GM23248 (cell line): ENCODE measurements around the gene SLC8A1. TPM values are rescaled to one million over a fixed set of nuclear protein-coding genes. Genes with fewer than 3 reads are reported as not detected.

ENCODE experiments used
- DNase-seq: peaks from one replicate; pipeline ENCODE4 v3.0.0-alpha.2; 2015
- H2AFZ ChIP-seq: fragments of 200-600 bp; sonication (generic); 2 replicates; pipeline ENCODE4 v1.6.1; 2016; ENCODE audit warnings: antibody characterized with exemption
- H3F3A ChIP-seq: fragments of 200-600 bp; sonication (generic); 2 replicates; pipeline ENCODE4 v1.6.1; 2016; ENCODE audit warnings: mild to moderate bottlenecking, antibody characterized with exemption, mixed run types; ENCODE audit not compliant: insufficient read depth
- H3K27ac ChIP-seq: fragments of 200-600 bp; sonication (generic); 2 replicates; pipeline ENCODE4 v1.5.1; 2016; ENCODE audit warnings: mild to moderate bottlenecking
- H3K27me3 ChIP-seq: fragments of 200-600 bp; sonication (generic); replicated peaks from 2 replicates; pipeline ENCODE4 v1.6.1; 2016; ENCODE audit warnings: mild to moderate bottlenecking; ENCODE audit not compliant: insufficient read depth
- H3K36me3 ChIP-seq: fragments of 200-600 bp; sonication (generic); 2 replicates; pipeline ENCODE4 v1.6.1; 2016; ENCODE audit warnings: low read depth, mild to moderate bottlenecking
- H3K4me1 ChIP-seq: fragments of 200-600 bp; sonication (generic); 2 replicates; pipeline ENCODE4 v1.6.1; 2016; ENCODE audit warnings: mild to moderate bottlenecking; ENCODE audit not compliant: insufficient read depth
- H3K4me2 ChIP-seq: fragments of 200-600 bp; sonication (generic); one replicate; pipeline ENCODE4 v1.6.1; 2016; ENCODE audit warnings: mild to moderate bottlenecking; ENCODE audit not compliant: unreplicated experiment
- H3K4me3 ChIP-seq: fragments of 200-600 bp; sonication (generic); 2 replicates; pipeline ENCODE4 v1.5.1; 2016; ENCODE audit warnings: mild to moderate bottlenecking
- H3K79me2 ChIP-seq: fragments of 200-600 bp; sonication (generic); 2 replicates; pipeline ENCODE4 v1.6.1; 2016; ENCODE audit warnings: mild to moderate bottlenecking; ENCODE audit not compliant: insufficient read depth
- H3K9ac ChIP-seq: fragments of 200-600 bp; sonication (generic); 2 replicates; pipeline ENCODE4 v1.6.1; 2016; ENCODE audit warnings: mild to moderate bottlenecking
- H3K9me2 ChIP-seq: fragments of 200-600 bp; sonication (generic); 2 replicates; pipeline ENCODE4 v1.6.1; 2016; ENCODE audit warnings: mixed run types, mild to moderate bottlenecking, moderate library complexity; ENCODE audit not compliant: insufficient read depth
- H3K9me3 ChIP-seq: fragments of 200-600 bp; sonication (generic); one replicate; pipeline ENCODE4 v1.6.1; 2017; ENCODE audit warnings: low read depth
- H4K20me1 ChIP-seq: fragments of 200-600 bp; sonication (generic); 2 replicates; pipeline ENCODE4 v1.6.0; 2016; ENCODE audit not compliant: insufficient read depth
- EZH2 ChIP-seq: fragments of 200-600 bp; sonication (generic); IDR thresholded peaks from 2 replicates; pipeline ENCODE4 v1.6.1; 2018; ENCODE audit warnings: antibody characterized with exemption, mild to moderate bottlenecking; ENCODE audit not compliant: insufficient read depth, poor library complexity, severe bottlenecking
- EZH2phosphoT487 ChIP-seq: fragments of 200-600 bp; sonication (generic); IDR thresholded peaks from 2 replicates; pipeline ENCODE4 v1.6.1; 2018; ENCODE audit warnings: antibody characterized with exemption, moderate library complexity, mild to moderate bottlenecking, low read depth; ENCODE audit not compliant: insufficient read depth
- WGBS, 2 experiments: methylation state at CpG; one replicate each; pipeline ENCODE4 v1.1.6; 2015 to 2017; ENCODE audit warnings: low lambda C conversion rate in 2 of 2, low coverage in 1 of 2; ENCODE audit errors: missing lambda C conversion rate in 2 of 2; 5-methylcytosine and 5-hydroxymethylcytosine counted together
- in situ Hi-C: fragments of 300-500 bp; cut with MboI; formaldehyde crosslinking; loops from 2 replicates; pipeline ENCODE4 v1.15.0; 2020
- polyA plus RNA-seq: library from polyadenylated mRNA; unstranded; fragments of >200 nt; fragmentation: Nextera tagmentation; extraction: Ambion mirVana; gene quantifications from 2 replicates; pipeline ENCODE4 v1.2.1, GENCODE V29; 2016
- total RNA-seq: library from RNA; depleted of rRNA; stranded (reverse); fragments of >200 nt; shearing (Covaris generic); gene quantifications from 2 replicates; pipeline ENCODE4 v1.2.3, GENCODE V29; 2014

Gene SLC8A1
- total and polyA plus RNA-seq, 2 experiments from 2014 or later: 13.8 to 83.4 TPM

GRCh38 chr2:40164736-40165508 lies 287.0 kb downstream of the SLC8A1 start:
- no peak overlapping the region for H3K9ac ChIP-seq
- H3K36me3 ChIP-seq: peaks cover 19% of the 10 kb centered on the region
- 90 to 91% methylated on average over 9 of the region's 9 CpGs for WGBS, 2 experiments
- H3K4me2 ChIP-seq: no peak overlapping the region
- DNase-seq: no peak
- H3K4me3 ChIP-seq: no peak overlapping the region
- H3K27me3 ChIP-seq: no peaks in the 10 kb centered on the region
- no peak overlapping the region for H2AFZ ChIP-seq
- H3K4me1 ChIP-seq: peaks cover 12% of the 10 kb centered on the region; the same call in 1 of the 2 replicates
- TF ChIP-seq EZH2 (no peak), EZH2phosphoT487 (no peak)
- H3F3A ChIP-seq: 0 out of 2 replicates have a peak, but pooled peaks cover 4% of the 10 kb centered on the region
- H3K27ac ChIP-seq: no peak overlapping the region
- in situ Hi-C loops: no loop called here
- H3K79me2 ChIP-seq: no peaks in the 10 kb centered on the region
- H4K20me1 ChIP-seq: no peaks in the 10 kb centered on the region
- no peaks in the 10 kb centered on the region for H3K9me3 ChIP-seq
- no peaks in the 10 kb centered on the region for H3K9me2 ChIP-seq

DNA sequence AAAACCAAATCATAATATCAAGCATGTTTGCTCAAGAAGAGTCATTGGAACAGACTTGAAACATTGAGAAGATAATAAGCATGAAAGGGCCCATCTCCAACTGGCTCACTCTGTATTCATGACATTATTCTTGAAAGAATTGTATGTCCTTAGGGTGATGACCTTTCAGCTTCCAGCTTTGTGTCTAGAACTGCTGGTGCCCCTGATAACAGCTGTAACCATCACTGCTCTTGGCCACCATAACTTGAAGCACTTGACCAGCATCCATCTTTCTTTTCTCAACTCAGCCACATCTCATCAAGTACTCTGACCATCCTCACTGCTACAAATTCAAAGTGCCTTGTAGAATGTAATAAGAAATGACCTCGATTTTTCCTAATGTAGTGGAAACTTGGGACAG lies 289.9 kb downstream of the SLC8A1 start:
- no peaks in the 10 kb centered on the region for H3K27me3 ChIP-seq
- DNase-seq: no peak
- peaks cover 39% of the 10 kb centered on the region for H3K36me3 ChIP-seq
- no peaks in the 10 kb centered on the region for H3K4me1 ChIP-seq
- H3K9ac ChIP-seq: no peak overlapping the region
- no peaks in the 10 kb centered on the region for H3K9me2 ChIP-seq
- H2AFZ ChIP-seq: no peak overlapping the region
- 53 to 54% methylated on average over 1 of the region's 1 CpG for WGBS, 2 experiments
- no peaks in the 10 kb centered on the region for H3K9me3 ChIP-seq
- in situ Hi-C loops: no loop called here
- no peaks in the 10 kb centered on the region for H3F3A ChIP-seq
- H3K4me3 ChIP-seq: no peak overlapping the region
- no peak overlapping the region for H3K4me2 ChIP-seq
- H4K20me1 ChIP-seq: no peaks in the 10 kb centered on the region
- TF ChIP-seq EZH2phosphoT487 (no peak), EZH2 (no peak)
- H3K79me2 ChIP-seq: no peaks in the 10 kb centered on the region
- no peak overlapping the region for H3K27ac ChIP-seq

DNA sequence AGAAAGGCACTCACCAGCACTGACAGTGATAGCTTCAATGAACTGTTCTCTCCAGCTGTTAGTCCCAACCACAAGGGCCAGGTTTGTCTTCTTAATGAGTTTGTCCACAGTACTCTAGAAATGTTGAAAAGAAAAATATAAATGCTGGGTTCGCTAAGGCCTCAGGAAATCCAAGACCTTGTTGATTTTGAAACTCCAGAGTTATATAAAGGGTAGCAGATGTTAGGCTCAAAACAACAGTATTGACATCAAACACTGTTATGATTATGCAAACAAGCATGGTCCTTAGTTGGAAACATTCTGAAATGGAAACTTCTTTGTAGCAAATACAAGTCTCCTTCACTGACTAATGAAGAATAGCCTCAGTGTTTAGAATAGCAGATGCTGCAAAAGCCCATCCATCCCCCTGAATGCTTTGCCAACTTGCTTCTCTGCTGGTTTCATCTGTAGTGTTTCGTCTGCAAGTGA lies 291.1 kb downstream of the SLC8A1 start:
- no peaks in the 10 kb centered on the region for H3K4me1 ChIP-seq
- no peaks in the 10 kb centered on the region for H3K9me3 ChIP-seq
- no peak overlapping the region for H2AFZ ChIP-seq
- H3K4me2 ChIP-seq: no peak overlapping the region
- no peaks in the 10 kb centered on the region for H3K79me2 ChIP-seq
- no peaks in the 10 kb centered on the region for H3K9me2 ChIP-seq
- TF ChIP-seq EZH2phosphoT487 (no peak), EZH2 (no peak)
- no peak overlapping the region for H3K27ac ChIP-seq
- DNase-seq: no peak
- H3F3A ChIP-seq: no peaks in the 10 kb centered on the region
- H3K4me3 ChIP-seq: no peak overlapping the region
- H3K9ac ChIP-seq: no peak overlapping the region
- H4K20me1 ChIP-seq: no peaks in the 10 kb centered on the region
- H3K27me3 ChIP-seq: no peaks in the 10 kb centered on the region
- in situ Hi-C loops: no loop called here
- 64 to 69% methylated on average over 2 of the region's 2 CpGs for WGBS, 2 experiments
- peaks cover 44% of the 10 kb centered on the region for H3K36me3 ChIP-seq

DNA sequence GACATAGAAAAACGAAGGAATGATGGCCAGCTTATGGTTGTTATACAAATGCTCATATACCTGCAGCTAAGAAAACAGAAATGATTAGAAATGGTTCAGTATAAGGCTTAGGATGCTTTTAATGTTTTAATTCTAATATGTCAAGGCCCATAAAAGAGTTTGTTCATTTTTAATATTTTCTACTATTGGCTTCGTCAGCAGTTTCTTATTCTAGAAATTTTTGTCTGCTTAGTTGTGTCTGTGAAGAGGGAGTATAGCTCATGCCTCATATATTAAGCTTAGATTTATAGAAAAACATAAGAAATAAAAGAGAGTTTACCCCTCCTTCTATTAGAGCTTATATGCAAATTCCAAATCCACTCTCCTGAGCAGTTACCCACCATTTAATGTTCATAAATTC lies 292.6 kb downstream of the SLC8A1 start:
- no peak overlapping the region for H3K27ac ChIP-seq
- H3K9ac ChIP-seq: no peak overlapping the region
- DNase-seq: no peak
- no peaks in the 10 kb centered on the region for H3K79me2 ChIP-seq
- no peaks in the 10 kb centered on the region for H3K27me3 ChIP-seq
- TF ChIP-seq EZH2phosphoT487 (no peak), EZH2 (no peak)
- no peak overlapping the region for H3K4me2 ChIP-seq
- no peaks in the 10 kb centered on the region for H3F3A ChIP-seq
- H3K36me3 ChIP-seq: peaks cover 44% of the 10 kb centered on the region
- WGBS, 2 experiments: 94 to 97% methylated on average over 2 of the region's 2 CpGs
- H3K9me2 ChIP-seq: no peaks in the 10 kb centered on the region
- no peak overlapping the region for H3K4me3 ChIP-seq
- no peaks in the 10 kb centered on the region for H3K4me1 ChIP-seq
- in situ Hi-C loops: no loop called here
- H2AFZ ChIP-seq: no peak overlapping the region
- H4K20me1 ChIP-seq: no peaks in the 10 kb centered on the region
- H3K9me3 ChIP-seq: no peaks in the 10 kb centered on the region
